ENCODE data around the gene C16orf92. TPM values are rescaled to one million over a fixed set of nuclear protein-coding genes. Genes with fewer than 3 reads are reported as not detected.
"Not testable (repeated sequence)": the region's sequence is repeated elsewhere in the genome, so short reads cannot be mapped to it uniquely, and the experiment has no call there.

C16orf92 gene
- polyA plus RNA-seq, 2 donors: not detected

DNA sequence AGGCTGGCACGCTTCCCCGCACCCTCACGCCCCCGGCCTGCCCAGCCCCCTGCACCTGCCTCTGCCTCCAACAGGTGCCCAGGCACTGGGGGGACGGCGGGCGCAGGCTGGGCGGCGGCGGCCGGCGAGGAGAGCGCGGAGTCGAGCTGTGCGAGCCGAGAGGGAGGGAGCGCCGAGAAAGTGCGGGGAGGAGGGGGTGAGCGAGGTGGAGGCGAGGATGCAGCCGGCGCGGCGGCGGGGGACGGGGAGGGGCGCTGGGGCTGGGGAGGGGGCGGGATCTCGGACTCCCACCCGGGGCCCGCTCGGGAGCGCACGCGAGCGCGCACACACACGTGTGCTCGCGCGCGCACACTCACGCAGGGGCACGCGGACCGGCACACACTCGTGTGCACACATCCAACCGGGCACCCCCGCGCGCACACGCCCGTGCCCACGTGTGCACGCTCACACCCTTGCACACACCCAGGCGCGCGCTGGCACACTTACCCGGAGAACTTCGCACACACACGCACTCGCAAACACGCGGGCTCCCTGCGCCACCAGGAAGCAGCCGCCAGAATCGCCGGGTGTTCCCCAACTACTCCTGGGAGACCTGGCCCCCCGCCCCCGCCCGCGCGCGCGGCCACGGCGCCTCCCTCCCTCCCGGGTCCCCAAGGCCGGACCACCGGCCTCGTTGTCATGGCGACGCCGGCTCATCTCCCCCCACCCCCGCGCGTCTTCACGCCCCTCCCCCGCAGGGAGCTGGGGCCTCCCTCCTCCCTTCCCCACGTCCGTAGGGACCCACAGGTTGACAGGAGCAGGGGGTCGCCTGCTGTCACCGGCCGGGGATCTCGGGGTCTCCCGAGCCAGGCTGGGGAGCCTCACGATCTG lies 11.9 kb upstream of the C16orf92 start, which contains the start of gene DOC2A:
Gene DOC2A, minus strand, starts transcription at position 184 of the 870 bp plus-strand sequence. CDS start 805 bp downstream, outside the sequence.
- no peaks in the 10 kb centered on the region for H3K9me3 ChIP-seq (ENCODE audit: control insufficient read depth in 2 of 2, insufficient read depth in 1 of 2, low read depth in 1 of 2, low read length in 1 of 2)
- H3K4me3 ChIP-seq (ENCODE audit: low read depth in 1 of 2, low read length in 2 of 2): peak within 1 kb of the TSS; percentile 27 to 36
- no peak within 1 kb of the TSS for H3K27ac ChIP-seq (ENCODE audit: low read depth in 2 of 2, low read length in 1 of 2)
- H3K4me1 ChIP-seq (ENCODE audit: control insufficient read depth in 2 of 2, insufficient read depth in 2 of 2, low read length in 1 of 2): peaks cover 6 to 12% of the 10 kb centered on the region in 2 donors
- H3K36me3 ChIP-seq (ENCODE audit: control insufficient read depth in 2 of 2, insufficient read depth in 2 of 2, low read length in 1 of 2): peaks cover 0 to 2% of the 10 kb centered on the region in 2 donors
- 1% methylated on average over 49 to 98 of the region's 99 CpGs for WGBS, 2 donors
- H3K27me3 ChIP-seq (ENCODE audit: control insufficient read depth in 1 of 2, insufficient read depth in 2 of 2, low read length in 2 of 2): peaks cover 0 to 15% of the 10 kb centered on the region in 2 donors

DNA sequence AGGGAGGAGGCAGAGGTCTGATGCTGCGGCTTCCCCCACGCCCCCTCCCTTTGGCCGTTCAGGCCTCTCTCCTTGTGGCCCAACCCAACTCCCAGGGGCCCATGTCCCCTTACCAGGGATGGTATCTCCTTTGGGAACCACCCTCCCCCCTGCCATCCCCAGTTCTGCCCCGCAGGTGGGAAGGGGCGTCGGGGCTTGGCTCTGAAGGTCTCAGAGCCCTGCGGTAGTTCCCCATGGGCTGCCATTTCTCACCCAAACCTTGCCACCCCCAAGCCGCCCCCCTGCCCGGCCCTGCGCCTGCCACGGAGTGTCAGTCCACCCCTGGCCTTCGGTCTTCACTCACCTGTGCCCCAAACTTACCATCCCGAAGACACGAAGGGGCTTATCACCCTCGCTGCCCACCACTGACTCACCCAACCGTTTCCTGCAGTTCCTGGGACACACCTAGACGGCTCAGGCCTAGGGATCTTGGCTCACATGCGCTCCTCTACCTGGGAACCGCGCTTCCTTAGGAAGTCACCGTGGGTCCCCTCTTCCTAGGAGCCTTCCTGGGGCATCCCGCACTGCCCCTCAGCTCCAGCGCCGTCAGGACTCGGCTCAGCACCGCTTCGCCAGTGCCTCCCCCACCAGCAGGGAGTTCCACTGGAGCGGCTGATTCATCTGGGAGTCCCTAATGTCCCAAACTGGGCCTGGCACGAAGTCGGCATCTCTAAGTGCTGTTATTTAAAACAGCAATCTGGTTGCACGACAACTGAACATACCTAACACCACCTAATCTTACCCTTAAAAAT lies 11.1 kb upstream of the C16orf92 start:
- no peaks in the 10 kb centered on the region for H3K36me3 ChIP-seq (ENCODE audit: control insufficient read depth in 2 of 2, insufficient read depth in 2 of 2, low read length in 1 of 2)
- peak overlapping the region in 1 of 2 donors; percentile 36 for H3K4me3 ChIP-seq (ENCODE audit: low read depth in 1 of 2, low read length in 2 of 2)

DNA sequence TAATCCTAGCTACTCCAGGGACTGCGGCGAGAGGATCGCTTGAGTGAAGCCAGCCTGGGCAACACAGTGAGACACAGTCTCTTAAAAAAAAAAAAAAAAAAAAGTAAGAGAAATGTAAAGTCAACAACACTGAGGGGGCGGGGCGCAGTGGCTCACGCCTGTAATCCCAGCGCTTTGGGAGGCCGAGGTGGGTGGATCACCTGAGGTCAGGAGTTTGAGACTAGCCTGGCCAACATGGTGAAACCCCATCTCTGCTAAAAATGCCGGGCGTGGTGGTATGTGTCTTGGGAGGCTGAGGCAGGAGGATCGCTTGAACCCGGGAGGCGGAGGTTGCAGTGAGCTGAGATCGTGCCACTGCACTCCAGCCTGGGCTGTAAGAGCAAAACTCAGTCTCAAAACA lies 10.4 kb upstream of the C16orf92 start:
- peaks cover 0 to 15% of the 10 kb centered on the region in 2 donors for H3K27me3 ChIP-seq (ENCODE audit: control insufficient read depth in 1 of 2, insufficient read depth in 2 of 2, low read length in 2 of 2)
- 83 to 85% methylated on average over 14 of the region's 14 CpGs for WGBS, 2 donors

More for the DNA sequence above, 11.1 kb upstream of the C16orf92 start:
- 28 to 32% methylated on average over 31 of the region's 31 CpGs for WGBS, 2 donors
- Histone ChIP-seq H3K4me1 (ENCODE audit: control insufficient read depth in 2 of 2, insufficient read depth in 2 of 2, low read length in 1 of 2) (peaks cover 6 to 12% of the 10 kb centered on the region in 2 donors), H3K27ac (ENCODE audit: low read depth in 2 of 2, low read length in 1 of 2) (no peak overlapping the region), H3K27me3 (ENCODE audit: control insufficient read depth in 1 of 2, insufficient read depth in 2 of 2, low read length in 2 of 2) (peaks cover 0 to 15% of the 10 kb centered on the region in 2 donors), H3K9me3 (ENCODE audit: control insufficient read depth in 2 of 2, insufficient read depth in 1 of 2, low read depth in 1 of 2, low read length in 1 of 2) (no peaks in the 10 kb centered on the region)

DNA sequence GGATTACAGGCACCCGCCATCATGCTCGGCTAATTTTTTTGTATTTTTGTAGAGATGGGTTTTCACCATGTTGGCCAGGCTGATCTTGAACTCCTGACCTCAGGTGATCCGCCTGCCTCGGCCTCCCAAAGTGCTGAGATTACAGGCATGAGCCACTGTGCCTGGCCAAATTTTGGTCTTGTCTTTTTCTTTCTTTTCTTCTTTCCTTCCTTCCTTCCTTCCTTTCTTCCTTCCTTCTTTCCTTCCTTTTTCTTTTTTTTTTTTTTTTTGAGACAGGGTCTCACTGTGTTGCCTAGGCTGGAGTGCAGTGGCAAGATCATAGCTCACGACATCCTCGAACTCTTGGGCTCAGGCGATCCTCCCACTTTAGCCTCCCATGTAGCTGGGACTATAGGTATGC lies 7.5 kb upstream of the C16orf92 start:
- 87 to 89% methylated on average over 7 of the region's 7 CpGs for WGBS, 2 donors
- peaks cover 0 to 11% of the 10 kb centered on the region in 2 donors for H3K27me3 ChIP-seq (ENCODE audit: control insufficient read depth in 1 of 2, insufficient read depth in 2 of 2, low read length in 2 of 2)
- H3K36me3 ChIP-seq (ENCODE audit: control insufficient read depth in 2 of 2, insufficient read depth in 2 of 2, low read length in 1 of 2): not testable (repeated sequence)

More for the DNA sequence above, 10.4 kb upstream of the C16orf92 start:
- H3K4me1 ChIP-seq (ENCODE audit: control insufficient read depth in 2 of 2, insufficient read depth in 2 of 2, low read length in 1 of 2): peaks cover 6 to 12% of the 10 kb centered on the region in 2 donors
- not testable (repeated sequence) for H3K27ac ChIP-seq (ENCODE audit: low read depth in 2 of 2, low read length in 1 of 2); H3K36me3 ChIP-seq (ENCODE audit: control insufficient read depth in 2 of 2, insufficient read depth in 2 of 2, low read length in 1 of 2); H3K9me3 ChIP-seq (ENCODE audit: control insufficient read depth in 2 of 2, insufficient read depth in 1 of 2, low read depth in 1 of 2, low read length in 1 of 2); H3K4me3 ChIP-seq (ENCODE audit: low read depth in 1 of 2, low read length in 2 of 2)

DNA sequence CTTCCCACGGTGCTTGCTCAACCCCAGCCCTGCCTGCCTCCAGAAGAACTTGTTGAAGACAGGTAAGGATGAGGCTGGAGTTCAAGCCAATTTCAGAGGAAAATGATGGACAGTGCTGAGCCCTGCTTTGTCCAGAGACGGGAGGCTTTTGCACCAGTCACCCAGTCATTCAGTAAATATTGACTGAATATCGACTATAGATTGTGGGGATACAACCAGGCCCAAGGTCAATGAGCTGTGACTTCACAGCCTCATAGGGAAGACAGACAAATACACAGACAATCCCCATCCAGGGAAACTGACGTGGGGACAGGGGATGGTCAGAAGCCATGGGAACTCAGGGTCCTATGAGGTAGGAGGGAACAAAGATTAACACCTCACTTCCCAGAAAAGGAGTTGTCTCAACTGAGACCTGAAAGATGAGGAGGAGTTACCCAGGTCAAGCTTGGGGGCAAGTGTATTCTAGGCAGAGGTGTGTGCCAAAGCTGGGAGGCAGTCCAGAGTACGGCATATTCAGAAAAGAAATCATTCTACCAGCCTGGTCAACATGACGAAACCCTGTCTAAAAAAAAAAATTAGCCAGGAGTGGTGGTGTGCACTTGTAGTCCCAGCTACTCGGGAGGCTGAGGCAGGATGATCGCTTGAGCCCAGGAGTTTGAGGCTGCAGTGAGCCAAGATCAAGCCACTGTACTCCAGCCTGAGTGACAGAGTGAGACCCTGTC lies 6.3 kb upstream of the C16orf92 start:
- Histone ChIP-seq H3K9me3 (ENCODE audit: control insufficient read depth in 2 of 2, insufficient read depth in 1 of 2, low read depth in 1 of 2, low read length in 1 of 2) (no peaks in the 10 kb centered on the region), H3K4me1 (ENCODE audit: control insufficient read depth in 2 of 2, insufficient read depth in 2 of 2, low read length in 1 of 2) (peaks cover 0 to 6% of the 10 kb centered on the region in 2 donors), H3K27ac (ENCODE audit: low read depth in 2 of 2, low read length in 1 of 2) (no peak overlapping the region), H3K27me3 (ENCODE audit: control insufficient read depth in 1 of 2, insufficient read depth in 2 of 2, low read length in 2 of 2) (peaks cover 0 to 3% of the 10 kb centered on the region in 2 donors), H3K4me3 (ENCODE audit: low read depth in 1 of 2, low read length in 2 of 2) (no peak overlapping the region), H3K36me3 (ENCODE audit: control insufficient read depth in 2 of 2, insufficient read depth in 2 of 2, low read length in 1 of 2) (no peaks in the 10 kb centered on the region)
- 70 to 72% methylated on average over 8 of the region's 8 CpGs for WGBS, 2 donors

More for the DNA sequence above, 7.5 kb upstream of the C16orf92 start:
- not testable (repeated sequence) for H3K4me1 ChIP-seq (ENCODE audit: control insufficient read depth in 2 of 2, insufficient read depth in 2 of 2, low read length in 1 of 2); H3K4me3 ChIP-seq (ENCODE audit: low read depth in 1 of 2, low read length in 2 of 2); H3K9me3 ChIP-seq (ENCODE audit: control insufficient read depth in 2 of 2, insufficient read depth in 1 of 2, low read depth in 1 of 2, low read length in 1 of 2); H3K27ac ChIP-seq (ENCODE audit: low read depth in 2 of 2, low read length in 1 of 2)

DNA sequence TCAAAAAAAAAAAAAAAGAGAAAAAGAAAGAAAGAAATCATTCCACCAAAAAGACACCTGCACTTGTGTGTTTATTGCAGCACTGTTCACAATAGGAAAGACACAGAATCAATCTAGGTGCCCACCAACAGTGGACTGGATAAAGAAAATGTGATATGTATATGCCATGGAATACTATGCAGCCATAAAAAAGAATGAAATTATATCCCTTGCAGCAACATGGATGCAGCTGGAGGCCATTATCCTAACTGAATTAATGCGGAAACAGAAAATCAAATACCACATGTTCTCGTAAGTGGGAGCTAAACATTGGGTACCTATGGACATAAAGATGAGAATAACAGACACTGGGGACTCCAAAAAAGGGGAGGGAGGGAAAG lies 5.7 kb upstream of the C16orf92 start:
- 95 to 96% methylated on average over 2 of the region's 2 CpGs for WGBS, 2 donors
- Histone ChIP-seq H3K4me1 (ENCODE audit: control insufficient read depth in 2 of 2, insufficient read depth in 2 of 2, low read length in 1 of 2) (peaks cover 0 to 7% of the 10 kb centered on the region in 2 donors), H3K27me3 (ENCODE audit: control insufficient read depth in 1 of 2, insufficient read depth in 2 of 2, low read length in 2 of 2) (no peaks in the 10 kb centered on the region), H3K9me3 (ENCODE audit: control insufficient read depth in 2 of 2, insufficient read depth in 1 of 2, low read depth in 1 of 2, low read length in 1 of 2) (no peaks in the 10 kb centered on the region), H3K4me3 (ENCODE audit: low read depth in 1 of 2, low read length in 2 of 2) (no peak overlapping the region), H3K36me3 (ENCODE audit: control insufficient read depth in 2 of 2, insufficient read depth in 2 of 2, low read length in 1 of 2) (no peaks in the 10 kb centered on the region), H3K27ac (ENCODE audit: low read depth in 2 of 2, low read length in 1 of 2) (no peak overlapping the region)

DNA sequence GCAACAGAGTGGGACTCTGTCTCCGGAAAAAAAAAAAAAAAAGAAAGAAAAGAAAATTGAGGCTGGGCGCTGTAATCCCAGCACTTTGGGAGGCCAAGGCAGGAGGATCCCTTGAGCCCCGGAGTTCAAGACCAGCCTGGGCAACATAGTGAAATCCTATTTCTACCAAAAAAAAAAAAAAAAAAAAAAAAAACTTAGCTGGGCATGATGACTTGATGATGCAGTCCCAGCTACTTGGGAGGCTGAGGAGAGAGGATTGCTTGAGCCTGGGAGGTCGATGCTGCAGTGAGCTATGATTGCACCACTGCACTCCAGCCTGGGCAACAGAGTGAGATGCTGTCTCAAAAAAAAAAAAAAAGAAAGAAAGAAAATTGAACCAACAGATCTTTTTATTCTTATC lies 5.1 kb upstream of the C16orf92 start:
- not testable (repeated sequence) for H3K4me1 ChIP-seq (ENCODE audit: control insufficient read depth in 2 of 2, insufficient read depth in 2 of 2, low read length in 1 of 2); H3K27ac ChIP-seq (ENCODE audit: low read depth in 2 of 2, low read length in 1 of 2); H3K27me3 ChIP-seq (ENCODE audit: control insufficient read depth in 1 of 2, insufficient read depth in 2 of 2, low read length in 2 of 2); H3K9me3 ChIP-seq (ENCODE audit: control insufficient read depth in 2 of 2, insufficient read depth in 1 of 2, low read depth in 1 of 2, low read length in 1 of 2); H3K4me3 ChIP-seq (ENCODE audit: low read depth in 1 of 2, low read length in 2 of 2); H3K36me3 ChIP-seq (ENCODE audit: control insufficient read depth in 2 of 2, insufficient read depth in 2 of 2, low read length in 1 of 2)
- 82 to 88% methylated on average over 3 to 4 of the region's 4 CpGs for WGBS, 2 donors

DNA sequence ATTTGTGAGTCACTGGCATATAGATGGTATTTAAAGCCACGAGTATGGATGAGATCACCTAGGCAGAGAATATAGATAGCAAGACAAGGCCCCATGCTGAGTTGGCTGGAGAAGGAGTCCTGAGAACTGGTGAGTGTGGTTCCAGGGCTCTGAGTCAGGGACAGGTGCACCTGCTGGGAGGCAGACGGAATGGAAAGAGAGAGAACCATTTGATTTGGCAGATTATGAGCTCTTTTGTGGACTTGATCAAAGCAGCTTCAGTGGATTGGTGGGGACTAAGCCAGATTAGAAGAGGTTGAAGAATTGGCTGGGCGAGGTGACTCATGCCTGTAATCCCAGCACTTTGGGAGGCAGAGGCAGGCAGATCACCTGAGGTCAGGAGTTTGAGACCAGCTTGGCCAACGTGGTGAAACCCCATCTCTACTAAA lies 4.3 kb upstream of the C16orf92 start:
- H3K4me1 ChIP-seq (ENCODE audit: control insufficient read depth in 2 of 2, insufficient read depth in 2 of 2, low read length in 1 of 2): peaks cover 0 to 7% of the 10 kb centered on the region in 2 donors
- WGBS, 2 donors: 54% methylated on average over 4 of the region's 4 CpGs
- no peak overlapping the region for H3K4me3 ChIP-seq (ENCODE audit: low read depth in 1 of 2, low read length in 2 of 2)
- no peaks in the 10 kb centered on the region for H3K27me3 ChIP-seq (ENCODE audit: control insufficient read depth in 1 of 2, insufficient read depth in 2 of 2, low read length in 2 of 2)
- H3K27ac ChIP-seq (ENCODE audit: low read depth in 2 of 2, low read length in 1 of 2): no peak overlapping the region
- no peaks in the 10 kb centered on the region for H3K9me3 ChIP-seq (ENCODE audit: control insufficient read depth in 2 of 2, insufficient read depth in 1 of 2, low read depth in 1 of 2, low read length in 1 of 2)
- no peaks in the 10 kb centered on the region for H3K36me3 ChIP-seq (ENCODE audit: control insufficient read depth in 2 of 2, insufficient read depth in 2 of 2, low read length in 1 of 2)

DNA sequence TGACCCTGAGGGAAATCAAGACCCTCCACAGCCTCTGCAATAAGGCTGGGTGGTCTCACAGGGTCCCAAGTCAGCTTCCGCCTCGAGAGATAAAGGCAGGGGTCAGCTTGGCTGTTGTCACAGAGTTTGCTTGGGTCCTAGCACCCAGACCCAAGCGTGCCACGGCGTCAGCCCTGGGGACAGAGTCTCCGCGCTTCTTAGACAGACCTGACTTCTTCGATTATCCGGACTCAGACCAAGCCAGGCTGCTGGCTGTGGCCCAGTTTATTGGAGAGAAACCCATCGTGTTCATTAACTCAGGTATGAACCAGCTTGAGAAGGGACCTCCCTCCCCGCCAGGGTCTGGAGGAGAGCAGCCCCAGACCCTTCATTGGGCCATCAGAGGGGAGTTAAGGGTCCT lies 588 bp downstream of the C16orf92 start:
- H3K27me3 ChIP-seq (ENCODE audit: control insufficient read depth in 1 of 2, insufficient read depth in 2 of 2, low read length in 2 of 2): peaks cover 0 to 5% of the 10 kb centered on the region in 2 donors
- H3K4me1 ChIP-seq (ENCODE audit: control insufficient read depth in 2 of 2, insufficient read depth in 2 of 2, low read length in 1 of 2): peaks cover 0 to 7% of the 10 kb centered on the region in 2 donors
- no peaks in the 10 kb centered on the region for H3K36me3 ChIP-seq (ENCODE audit: control insufficient read depth in 2 of 2, insufficient read depth in 2 of 2, low read length in 1 of 2)
- WGBS, 2 donors: 82 to 84% methylated on average over 11 of the region's 11 CpGs
- no peak overlapping the region for H3K27ac ChIP-seq (ENCODE audit: low read depth in 2 of 2, low read length in 1 of 2)
- H3K4me3 ChIP-seq (ENCODE audit: low read depth in 1 of 2, low read length in 2 of 2): no peak overlapping the region
- no peaks in the 10 kb centered on the region for H3K9me3 ChIP-seq (ENCODE audit: control insufficient read depth in 2 of 2, insufficient read depth in 1 of 2, low read depth in 1 of 2, low read length in 1 of 2)

All from esophagus (tissue), 2 donors.